ENCODE data around the gene MYRIP.
"Not testable (repeated sequence)": the region's sequence is repeated elsewhere in the genome, so short reads cannot be mapped to it uniquely, and the experiment has no call there.

Gene MYRIP

DNA sequence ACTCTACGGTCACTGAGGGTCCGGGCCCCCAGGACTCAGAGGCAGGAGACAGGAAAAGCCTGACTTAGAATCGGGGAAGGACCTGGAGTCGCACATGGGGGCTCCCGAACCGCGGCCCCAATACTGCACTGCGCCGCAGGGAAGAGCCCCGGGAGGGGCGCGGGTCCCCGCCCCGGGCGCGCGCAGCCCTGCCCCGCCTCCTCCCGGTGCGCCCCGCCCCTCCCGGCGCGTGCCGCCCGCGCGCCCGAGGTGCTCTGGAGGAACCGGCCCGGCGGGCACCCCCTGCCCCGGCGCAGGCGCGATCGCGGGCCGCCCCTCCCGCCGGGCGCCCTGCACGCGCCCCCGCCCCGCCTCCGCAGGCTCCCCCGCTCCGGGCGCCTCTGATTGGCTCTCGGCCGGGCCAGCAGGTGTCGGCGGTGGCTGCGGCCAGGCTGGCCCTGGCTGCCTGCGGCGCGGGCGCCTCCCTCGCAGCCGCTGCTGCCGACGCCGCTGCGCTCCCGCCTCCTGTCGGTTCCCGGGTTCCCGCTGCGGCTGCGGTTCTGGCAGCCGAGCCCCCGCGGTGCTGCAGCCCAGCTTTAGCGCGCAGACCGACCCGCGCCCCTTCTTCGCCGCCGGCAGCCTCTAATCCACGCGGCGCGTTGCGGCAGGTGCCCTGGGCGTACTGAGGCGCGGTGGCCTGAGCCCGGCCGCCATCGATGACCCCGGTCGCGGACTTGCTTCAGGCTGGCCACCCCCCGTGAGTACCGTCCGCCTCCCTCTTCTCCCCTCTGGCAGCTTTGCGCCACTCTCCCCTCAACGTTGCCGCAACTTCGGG is at the start of gene MYRIP:
MYRIP (plus strand) TSS at position 429 of the 814 bp plus-strand sequence. CDS start 91,208 bp downstream, outside the sequence.
- in situ Hi-C loops (cut with MboI; ENCODE audit: low sequenced_read_pairs), result no loop called here

DNA sequence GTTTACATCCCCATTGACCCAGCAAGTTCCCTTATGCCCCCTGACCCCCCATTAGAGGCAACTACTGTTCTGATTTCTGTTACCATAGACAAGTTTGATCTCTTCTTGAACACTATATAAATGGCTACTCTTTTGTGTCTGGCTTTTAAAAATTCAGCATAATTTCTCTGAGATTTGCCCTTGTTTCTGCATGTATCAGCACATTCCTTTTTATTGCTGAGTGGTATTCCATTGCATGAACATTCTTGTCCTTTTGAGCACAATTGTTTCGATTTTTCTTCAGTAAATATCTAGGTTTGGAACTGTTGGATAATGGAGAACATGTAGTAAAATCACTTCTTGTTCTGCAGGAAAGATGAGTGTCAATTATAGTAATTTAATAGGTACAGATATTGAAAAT is 49.1 kb upstream of the MYRIP start:
- in situ Hi-C loops (cut with MboI; ENCODE audit: low sequenced_read_pairs), result no loop called here

DNA sequence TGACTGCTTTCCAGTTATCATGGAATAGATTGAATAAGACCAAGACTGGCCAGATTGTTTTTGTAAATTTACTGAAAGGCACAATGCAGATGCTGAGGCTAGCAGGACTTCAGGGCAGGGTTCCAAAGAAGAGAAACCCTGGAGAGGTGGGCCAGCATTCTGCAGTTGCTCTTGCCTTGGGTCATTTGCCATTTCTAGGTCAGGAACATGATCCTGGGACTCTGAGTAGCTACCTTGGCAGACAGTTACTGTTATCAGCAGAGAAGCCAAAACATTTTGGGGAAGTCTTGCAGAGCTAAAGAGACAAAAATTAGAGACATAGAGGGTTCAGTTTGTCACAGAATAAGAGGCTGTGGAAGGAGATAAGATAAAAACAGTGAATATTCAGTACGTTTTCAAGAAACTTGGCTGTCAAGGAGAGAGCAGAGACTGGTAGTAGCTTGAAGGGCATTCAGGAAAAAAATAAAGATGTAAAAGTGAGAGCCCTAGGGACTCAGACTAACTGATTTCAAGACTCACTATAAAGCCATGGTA is 46.8 kb upstream of the MYRIP start:
- in situ Hi-C loops (cut with MboI; ENCODE audit: low sequenced_read_pairs), result no loop called here

GRCh38 chr3:39763390-39763789 is 46.0 kb upstream of the MYRIP start:
- in situ Hi-C loops (cut with MboI; ENCODE audit: low sequenced_read_pairs), result no loop called here

DNA sequence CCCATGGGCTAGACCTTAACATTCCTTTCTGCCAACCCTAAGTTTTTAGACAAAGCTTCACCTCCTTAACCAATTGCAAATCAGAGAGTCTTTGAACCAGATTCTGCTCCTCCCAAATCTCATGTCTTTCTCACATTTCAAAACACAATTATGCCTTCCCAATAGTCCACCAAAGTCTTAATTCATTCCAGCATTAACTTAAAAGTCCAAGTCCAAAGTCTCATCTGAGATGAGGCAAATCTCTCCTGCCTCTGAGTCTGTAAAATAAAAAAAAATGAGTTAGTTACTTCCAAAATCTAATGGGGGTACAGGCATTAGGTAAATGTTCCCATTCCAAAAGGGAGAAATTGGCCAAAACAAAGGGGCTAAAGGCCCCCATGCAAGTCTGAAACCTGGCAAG is 43.8 kb upstream of the MYRIP start:
- in situ Hi-C loops (cut with MboI; ENCODE audit: low sequenced_read_pairs), result no loop called here

DNA sequence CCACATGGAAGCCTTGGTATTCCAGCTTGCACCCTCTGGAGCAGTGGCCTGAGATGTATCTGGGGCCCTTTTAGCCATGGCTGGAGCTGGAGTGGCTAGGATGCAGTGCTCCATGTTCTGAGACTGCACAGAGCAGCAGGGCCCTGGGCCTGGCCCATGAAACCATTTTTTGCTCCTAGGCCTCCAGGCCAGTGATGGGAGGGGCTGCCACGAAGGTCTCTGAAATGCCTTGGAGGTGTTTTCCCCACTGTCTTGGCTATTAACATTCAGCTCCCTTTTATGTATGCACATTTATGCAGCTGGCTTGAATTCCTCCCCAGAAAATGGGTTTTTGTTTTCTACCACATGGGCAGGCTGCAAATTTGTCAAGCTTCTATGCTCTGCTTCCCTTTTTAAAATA is 43.0 kb upstream of the MYRIP start:
- in situ Hi-C loops (cut with MboI; ENCODE audit: low sequenced_read_pairs), result no loop called here

GRCh38 chr3:39766909-39767308 is 42.5 kb upstream of the MYRIP start:
- in situ Hi-C loops (cut with MboI; ENCODE audit: low sequenced_read_pairs), result not testable (repeated sequence)

- in situ Hi-C loops (cut with MboI; ENCODE audit: low sequenced_read_pairs), result not testable (repeated sequence)
Measured at GRCh38 chr3:39778168-39778567, 31.2 kb upstream of the MYRIP start.

DNA sequence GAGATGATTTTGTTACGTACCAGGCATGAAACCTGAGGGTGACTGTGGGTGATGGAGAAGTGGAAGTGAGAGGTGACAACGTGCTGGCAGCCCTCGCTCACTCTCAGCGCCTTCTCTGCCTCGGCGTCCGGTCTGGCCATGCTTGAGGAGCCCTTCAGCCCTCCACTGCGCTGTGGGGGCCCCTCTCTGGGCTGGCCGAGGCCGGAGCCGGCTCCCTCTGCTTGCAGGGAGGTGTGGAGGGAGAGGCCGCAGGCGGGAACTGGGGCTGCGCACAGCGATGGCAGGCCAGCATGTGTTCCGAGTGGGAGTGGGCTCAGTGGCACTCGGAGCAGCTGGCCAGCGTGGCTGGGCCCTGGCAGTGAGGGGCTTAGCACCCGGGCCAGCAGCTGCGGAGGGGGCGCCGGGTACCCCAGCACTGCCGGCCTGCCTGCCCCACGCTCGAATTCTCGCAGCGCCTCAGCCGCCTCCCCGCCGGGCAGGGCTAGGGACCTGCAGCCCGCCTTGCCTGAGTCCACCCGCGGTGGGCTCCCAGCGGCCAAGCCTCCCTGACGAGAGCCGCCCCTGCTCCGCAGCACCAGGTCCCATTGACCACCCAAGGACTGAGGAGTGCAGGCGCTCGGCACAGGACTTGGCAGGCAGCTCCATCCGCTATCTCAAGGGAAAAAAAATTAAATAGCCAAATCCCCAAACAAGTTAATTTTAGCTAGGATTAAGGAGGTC is 29.7 kb upstream of the MYRIP start:
- in situ Hi-C loops (cut with MboI; ENCODE audit: low sequenced_read_pairs), result no loop called here

DNA sequence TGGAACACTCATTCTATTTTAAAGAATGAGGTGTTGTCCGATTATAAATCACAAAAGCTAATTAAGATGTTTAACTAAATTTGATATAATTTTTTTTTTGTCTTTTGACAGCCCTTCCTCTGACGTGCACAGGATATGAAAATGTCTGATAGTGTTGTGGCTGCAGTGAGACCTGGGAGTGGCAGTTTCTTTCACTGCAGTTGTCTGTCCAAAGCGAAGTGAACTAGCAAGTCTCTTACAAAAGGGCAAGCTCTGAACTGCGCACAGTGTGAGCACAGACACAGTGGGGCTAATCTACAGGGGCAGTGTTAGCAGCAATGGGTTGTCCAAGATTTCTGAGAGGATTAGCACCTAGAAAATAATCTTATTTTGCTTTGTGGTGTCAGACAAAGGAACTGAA is 29.1 kb upstream of the MYRIP start:
- in situ Hi-C loops (cut with MboI; ENCODE audit: low sequenced_read_pairs), result no loop called here

DNA sequence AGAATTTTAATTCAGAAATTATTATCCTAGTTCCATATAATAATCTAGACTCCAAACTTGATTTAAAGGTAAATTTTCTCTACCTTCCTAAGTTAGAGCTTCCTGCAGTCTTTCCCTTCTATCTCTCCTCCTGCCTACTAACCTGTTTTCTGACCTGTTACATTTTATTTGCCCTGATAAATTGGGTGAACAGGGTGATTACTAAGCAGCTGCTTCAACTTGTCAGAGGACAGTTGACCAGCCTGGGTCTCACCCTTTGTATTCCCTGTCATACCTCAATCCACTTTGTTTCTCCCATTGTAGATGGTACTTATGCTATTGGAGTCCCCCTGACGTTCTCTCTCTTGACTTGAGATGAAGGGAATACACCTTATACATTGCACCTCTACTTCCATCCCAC is 28.4 kb upstream of the MYRIP start:
- in situ Hi-C loops (cut with MboI; ENCODE audit: low sequenced_read_pairs), result no loop called here

- in situ Hi-C loops (cut with MboI; ENCODE audit: low sequenced_read_pairs), result no loop called here
Measured at GRCh38 chr3:39781632-39782031, 27.8 kb upstream of the MYRIP start.

GRCh38 chr3:39783680-39784079 is 25.7 kb upstream of the MYRIP start:
- in situ Hi-C loops (cut with MboI; ENCODE audit: low sequenced_read_pairs), result no loop called here

- in situ Hi-C loops (cut with MboI; ENCODE audit: low sequenced_read_pairs), result no loop called here
Measured at GRCh38 chr3:39784922-39785321, 24.5 kb upstream of the MYRIP start.

DNA sequence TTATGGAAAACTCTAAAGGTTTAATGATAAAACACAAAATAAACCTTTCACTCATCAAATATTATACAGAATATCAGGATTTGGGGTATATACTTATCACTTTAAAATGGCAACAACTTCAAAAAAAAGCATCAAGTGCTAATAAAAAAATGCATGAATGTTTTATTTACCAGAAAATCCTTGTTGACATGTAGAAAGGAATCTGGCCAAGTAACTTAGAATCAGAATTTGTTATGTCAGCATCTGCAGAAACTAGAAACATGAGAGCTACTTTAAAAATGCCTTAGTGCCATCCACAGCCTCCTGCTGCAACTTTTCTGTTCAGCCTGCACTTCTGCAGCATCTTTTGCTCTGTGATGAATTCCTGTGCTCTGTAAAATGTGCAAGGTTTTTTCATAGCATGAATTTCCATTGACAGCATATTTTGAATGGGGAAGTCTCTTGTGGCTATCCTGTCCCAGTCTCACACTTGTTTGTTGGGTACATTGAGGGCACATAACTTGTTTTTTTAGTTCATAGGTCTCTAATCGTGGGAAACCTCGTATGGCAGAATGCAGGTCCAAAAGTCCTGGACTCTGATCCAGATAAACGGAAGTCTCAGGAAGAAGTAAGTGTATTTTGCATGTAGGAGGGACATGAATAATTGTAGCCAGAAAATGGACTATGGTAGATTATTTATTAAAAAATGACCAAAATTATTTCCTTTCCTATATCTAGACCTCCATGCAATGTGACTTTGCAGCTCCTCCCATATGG is 21.1 kb upstream of the MYRIP start:
- in situ Hi-C loops (cut with MboI; ENCODE audit: low sequenced_read_pairs), result no loop called here

GRCh38 chr3:39791603-39792002 is 17.8 kb upstream of the MYRIP start:
- in situ Hi-C loops (cut with MboI; ENCODE audit: low sequenced_read_pairs), result no loop called here

DNA sequence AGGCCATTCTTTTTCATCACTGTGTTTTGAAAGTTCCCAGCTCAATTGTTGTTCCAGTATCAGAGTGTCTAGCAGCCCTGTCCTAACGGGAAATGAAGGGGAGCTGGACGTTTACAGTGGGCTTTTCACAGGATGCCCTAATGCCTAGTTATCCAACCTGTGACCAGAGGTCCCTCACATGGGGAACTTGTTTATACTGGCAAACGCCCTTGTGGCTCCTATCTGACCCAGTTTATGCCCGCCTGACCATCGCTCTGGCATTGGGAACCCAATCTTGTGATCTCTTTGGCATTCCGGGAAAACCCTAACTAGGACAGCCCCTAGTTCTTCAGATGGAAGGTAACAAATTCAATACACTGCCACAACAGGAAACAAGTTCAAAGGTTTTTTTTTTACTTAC is 14.5 kb upstream of the MYRIP start:
- in situ Hi-C loops (cut with MboI; ENCODE audit: low sequenced_read_pairs), result no loop called here

DNA sequence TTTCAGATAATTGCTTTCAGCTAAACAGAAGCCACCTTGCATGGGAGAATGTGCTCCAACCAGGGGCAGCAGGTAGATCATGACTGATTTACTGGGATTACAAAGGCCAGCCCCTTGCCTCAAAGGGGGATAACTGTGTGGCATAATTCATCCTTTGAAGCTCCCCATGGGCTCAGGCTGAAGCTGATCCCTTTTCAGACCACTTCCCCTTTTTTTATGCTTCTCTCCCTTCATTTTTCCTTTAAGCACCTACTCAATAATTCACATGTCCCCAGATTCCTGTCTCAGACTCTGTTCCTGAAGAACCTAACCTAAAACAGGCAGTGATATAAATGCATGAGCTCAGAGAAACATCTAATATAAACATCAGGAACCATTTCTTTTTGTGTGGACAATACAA is 8.2 kb upstream of the MYRIP start:
- in situ Hi-C loops (cut with MboI; ENCODE audit: low sequenced_read_pairs), result no loop called here

- in situ Hi-C loops (cut with MboI; ENCODE audit: low sequenced_read_pairs), result not testable (repeated sequence)
Measured at GRCh38 chr3:39802486-39802885, 6.9 kb upstream of the MYRIP start.

GRCh38 chr3:39803956-39804355 is 5.5 kb upstream of the MYRIP start:
- in situ Hi-C loops (cut with MboI; ENCODE audit: low sequenced_read_pairs), result no loop called here

- in situ Hi-C loops (cut with MboI; ENCODE audit: low sequenced_read_pairs), result no loop called here
Measured at GRCh38 chr3:39804951-39805350, 4.5 kb upstream of the MYRIP start.

All from HL-60/S4 treated with retinoic acid at 250 ng/mL for 4 days and 3 days (cell line).